Heart right ventricle (tissue), 16 donors: ENCODE data around the gene MAK. TPM values are rescaled to one million over a fixed set of nuclear protein-coding genes. Genes with fewer than 3 reads are reported as not detected.
A peak's percentile ranks its signal among the peaks of the same experiment; 100 is the strongest.
"Not testable (repeated sequence)": the region's sequence is repeated elsewhere in the genome, so short reads cannot be mapped to it uniquely, and the experiment has no call there.

ENCODE experiments used
- ATAC-seq, 8 donors: fragments of 200-7000 bp; cut with Tn5 transposase; one replicate each; pipeline ENCODE4 v1.9.1; 2020; ENCODE audit warnings: mild to moderate bottlenecking in 8 of 8, moderate library complexity in 8 of 8, moderate number of reproducible peaks in 1 of 8
- DNase-seq, 2 donors: peaks; one replicate each; pipeline ENCODE4 v3.0.0-alpha.2; 2020
- H3K27ac ChIP-seq, 10 donors: fragments of 200-600 bp; sonication (generic) in 2 of 10; one replicate each; pipeline versions ENCODE4 v1.5.0 to v1.8.0; 2020 to 2022; ENCODE audit warnings: mild to moderate bottlenecking in 3 of 10
- H3K27me3 ChIP-seq, 7 donors: fragments of 200-600 bp; one replicate each; pipeline ENCODE4 v1.8.0; 2021 to 2022; ENCODE audit warnings: mild to moderate bottlenecking in 2 of 7
- H3K36me3 ChIP-seq, 9 donors: fragments of 200-600 bp; sonication (generic) in 1 of 9; one replicate each; pipeline versions ENCODE4 v1.5.0 to v1.8.0; 2020 to 2022; ENCODE audit warnings: mild to moderate bottlenecking in 2 of 9
- H3K4me1 ChIP-seq, 9 donors: fragments of 200-600 bp; sonication (generic) in 1 of 9; one replicate each; pipeline versions ENCODE4 v1.5.0 to v1.8.0; 2020 to 2022; ENCODE audit warnings: mild to moderate bottlenecking in 4 of 9
- H3K4me3 ChIP-seq, 10 donors: fragments of 200-600 bp; sonication (generic) in 2 of 10; one replicate each; pipeline versions ENCODE4 v1.5.0 to v1.8.0; 2020 to 2022; ENCODE audit warnings: mild to moderate bottlenecking in 7 of 10, moderate library complexity in 2 of 10
- H3K9me3 ChIP-seq, 11 donors: fragments of 200-600 bp in 10 of 11; sonication (generic) in 2 of 11; one replicate each; pipeline versions ENCODE4 v1.5.0 to v1.8.0; 2013 to 2022; ENCODE audit warnings: mild to moderate bottlenecking in 2 of 11, control low read depth in 1 of 11, moderate library complexity in 1 of 11
- CTCF ChIP-seq, 9 donors: fragments of 200-600 bp; sonication (generic) in 2 of 9; IDR thresholded peaks; one replicate each; pipeline versions ENCODE4 v1.5.0 to v1.8.0; 2021 to 2022; ENCODE audit warnings: antibody characterized with exemption in 9 of 9, mild to moderate bottlenecking in 5 of 9, moderate library complexity in 1 of 9
- WGBS, 2 donors: extraction: QIAGEN DNeasy Blood & Tissue Kit; methylation state at CpG; one replicate each; pipeline ENCODE4 v1.1.7; 2013; ENCODE audit warnings: inconsistent platforms in 1 of 2; 5-methylcytosine and 5-hydroxymethylcytosine counted together
- intact Hi-C, 10 donors: fragments of 100-400 bp; cut with DNase I; formaldehyde crosslinking; loops; one replicate each; pipeline versions ENCODE4 v1.11.1 to v1.14.2; 2022
- polyA plus RNA-seq, 2 donors: library from polyadenylated mRNA; stranded (reverse); fragments of 200-250 nt; gene quantifications; one replicate each; pipeline ENCODE4 v1.2.3, GENCODE V29; 2013
- total RNA-seq, 10 donors: library from RNA; stranded (reverse); fragmentation: NEBNext Ultra II Directional in 3 of 10; extraction: Animal tissue kit (Norgen Biotek cat#: 25700) in 3 of 10; gene quantifications; one replicate each; pipeline versions ENCODE4 v1.2.1 to v1.2.4, GENCODE V29; 2021 to 2023
- donor health status: Arrhythmogenic right ventricular cardiomyopathy.
- donor health status: ischemic (EF 13 %, LVEDD 7.1; RV severe dilation, severe dysfunction).
- donor health status: healthy with polysubstance abuse.
- donor health status: DM: no; HTN: yes; CAD: no.
- donor health status: DM: no; HTN: no; CAD: no.
- donor health status: ischemic (EF 25% LVEDD 6.9; RV normal size, moderate dysfunction).
- donor health status: ischemic (EF 25% LVEDD 5.7; RV mildly dilated, moderate dysfunction).
- donor health status: healthy.
- donor health status: DM: yes; HTN: yes; CAD: no.
- donor health status: Ischemic cardiomyopathy.
- donor health status: ischemic (EF 35%, LVEDD 5.7; RV mildly dilated, moderate dysfunction).
- donor health status: nonischemic (EF 11% LVEDD 7.7; RV severe dilation, severe dysfunction).
- donor health status: DM: yes; HTN: yes; CAD: no.
- donor health status: PGD.
- donor health status: ischemic (EF 29% LVEDD 5.4; RV normal size, mild dysfunction).
- donor health status: nonischemic (EF 23%, LVEDD 6.1; RV moderate dilation, normal function).

Gene MAK
- total and polyA plus RNA-seq, 12 donors = 0.01 to 0.25 (median 0.12) TPM; not detected in 4

- no peaks in the 10 kb centered on the region for H3K27me3 ChIP-seq
- WGBS, 2 donors = 1% methylated on average over 54 to 55 of the region's 55 CpGs
- DNase-seq = peak; percentile 99
- peaks cover 0 to 15% (median 0%) of the 10 kb centered on the region in 11 donors for H3K9me3 ChIP-seq
- peak within 1 kb of the TSS; percentile 44 to 96 (median 90) for H3K27ac ChIP-seq
- peaks cover 18 to 56% (median 34%) of the 10 kb centered on the region in 9 donors for H3K4me1 ChIP-seq
- peak; percentile 97 to 99 (median 98) for ATAC-seq
- intact Hi-C loops = loop anchor here in 6 of 10 donors (1.0 to 2.0 kb wide), 4 partner anchors 24 to 29 kb away; partner anchors contain the start of genes TMEM14B (in 6 of the 6), C6orf52 (in 4 of the 6) and PAK1IP1 (in 4 of the 6)
- peak in 2 of 9 donors; percentile 4 to 5 for TF ChIP-seq CTCF (IDR thresholded peaks at IDR 0.05)
- peaks cover 0 to 36% (median 10%) of the 10 kb centered on the region in 9 donors for H3K36me3 ChIP-seq
- H3K4me3 ChIP-seq = peak within 1 kb of the TSS; percentile 26 to 96 (median 78)
These were observed 115.3 kb downstream of the MAK start, which contains the start of gene TMEM14C for GRCh38 chr6:10722820-10723566. TMEM14C (plus strand) TSS chr6:10723070; CDS start chr6:10724614, 1,544 bp downstream.

- no peak for DNase-seq
- 3 to 4% methylated on average over 6 of the region's 6 CpGs for WGBS, 2 donors
- TF ChIP-seq CTCF (IDR thresholded peaks at IDR 0.05) = no peak
- peaks cover 18 to 56% (median 34%) of the 10 kb centered on the region in 9 donors for H3K4me1 ChIP-seq
- H3K9me3 ChIP-seq = peaks cover 0 to 17% (median 0%) of the 10 kb centered on the region in 11 donors
- intact Hi-C loops = loop anchor here in 6 of 10 donors (1.0 to 2.0 kb wide), 4 partner anchors 24 to 28 kb away; partner anchors contain the start of genes TMEM14B (in 5 of the 6), C6orf52 (in 3 of the 6) and PAK1IP1 (in 3 of the 6)
- H3K36me3 ChIP-seq = peaks cover 0 to 31% (median 10%) of the 10 kb centered on the region in 9 donors
- H3K4me3 ChIP-seq = peak overlapping the region in 9 of 10 donors; percentile 72 to 96 (median 79)
- no peaks in the 10 kb centered on the region for H3K27me3 ChIP-seq
- H3K27ac ChIP-seq = peak overlapping the region in 9 of 10 donors; percentile 79 to 96 (median 92)
- ATAC-seq = no peak
These were observed 115.8 kb downstream of the MAK start for GRCh38 chr6:10722570-10722819.

- peak in 1 of 8 donors; percentile 0 for ATAC-seq
- peaks cover 18 to 56% (median 32%) of the 10 kb centered on the region in 9 donors for H3K4me1 ChIP-seq
These were observed 116.3 kb downstream of the MAK start for GRCh38 chr6:10721850-10722569.

DNA sequence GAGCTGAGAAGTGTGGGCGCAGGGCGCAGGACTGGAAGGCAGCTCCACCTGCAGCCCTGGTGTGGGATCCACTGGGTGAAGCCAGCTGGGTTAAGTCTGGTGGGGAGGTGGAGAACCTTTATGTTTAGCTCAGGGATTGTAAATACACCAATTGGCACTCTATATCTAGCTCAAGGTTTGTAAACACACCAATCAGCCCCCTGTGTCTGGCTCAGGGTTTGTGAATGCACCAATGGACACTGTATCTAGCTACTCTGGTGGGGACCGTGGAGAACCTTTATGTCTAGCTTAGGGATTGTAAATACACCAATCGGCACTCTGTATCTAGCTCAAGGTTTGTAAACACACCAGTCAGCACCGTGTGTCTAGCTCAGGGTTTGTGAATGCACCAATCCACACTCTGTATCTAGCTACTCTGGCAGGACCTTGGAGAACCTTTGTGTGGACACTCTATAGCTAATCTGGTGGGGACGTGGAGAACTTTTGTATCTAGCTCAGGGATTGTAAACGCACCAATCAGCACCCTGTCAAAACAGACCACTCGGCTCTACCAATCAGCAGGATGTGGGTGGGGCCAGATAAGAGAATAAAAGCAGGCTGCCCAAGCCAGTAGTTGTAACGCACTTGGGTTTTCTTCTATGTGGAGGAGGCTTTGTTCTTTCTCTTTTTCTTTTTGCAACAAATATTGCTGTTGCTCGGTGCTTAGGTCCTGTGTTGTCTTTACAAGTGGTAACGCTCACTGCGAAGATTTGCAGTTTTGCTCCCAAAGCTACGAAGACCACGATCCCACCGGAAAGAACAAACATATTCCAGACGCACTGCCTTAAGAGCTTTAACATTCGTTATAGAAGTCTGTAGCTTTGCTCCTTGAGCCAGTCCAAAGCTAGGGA is 117.1 kb downstream of the MAK start:
- DNase-seq, H3K27me3 ChIP-seq, ATAC-seq, intact Hi-C loops: not testable (repeated sequence)
- H3K9me3 ChIP-seq = peaks cover 0 to 17% (median 0%) of the 10 kb centered on the region in 11 donors
- peaks cover 0 to 18% (median 7%) of the 10 kb centered on the region in 9 donors for H3K36me3 ChIP-seq
- H3K4me3 ChIP-seq = peak overlapping the region in 9 of 10 donors; percentile 49 to 82 (median 72)
- H3K27ac ChIP-seq = peak overlapping the region in 9 of 10 donors; percentile 80 to 98 (median 95)
- 78 to 82% methylated on average over 17 of the region's 17 CpGs for WGBS, 2 donors
- peaks cover 18 to 50% (median 32%) of the 10 kb centered on the region in 9 donors for H3K4me1 ChIP-seq

More at GRCh38 chr6:10721850-10722569, 116.3 kb downstream of the MAK start:
- Histone ChIP-seq H3K36me3 (peaks cover 0 to 26% (median 10%) of the 10 kb centered on the region in 9 donors), H3K9me3 (peaks cover 0 to 17% (median 0%) of the 10 kb centered on the region in 11 donors), H3K4me3 (peak overlapping the region in 9 of 10 donors; percentile 72 to 96 (median 79)), H3K27ac (peak overlapping the region in 9 of 10 donors; percentile 79 to 96 (median 92)), H3K27me3 (no peaks in the 10 kb centered on the region)
- DNase-seq = no peak
- TF ChIP-seq CTCF (IDR thresholded peaks at IDR 0.05) = no peak
- intact Hi-C loops = loop anchor here in 6 of 10 donors (1.0 to 2.0 kb wide), 4 partner anchors 25 to 28 kb away; partner anchors contain the start of genes TMEM14B (in 5 of the 6), C6orf52 (in 3 of the 6) and PAK1IP1 (in 3 of the 6)
- WGBS, 2 donors = 73 to 78% methylated on average over 11 of the region's 11 CpGs
